Right kidney (tissue), 1 donor: ENCODE measurements around the gene SUSD1.

Experiments
- DNase-seq: peaks from one replicate; pipeline ENCODE4 v3.0.0-alpha.2; 2016

Gene SUSD1

DNA sequence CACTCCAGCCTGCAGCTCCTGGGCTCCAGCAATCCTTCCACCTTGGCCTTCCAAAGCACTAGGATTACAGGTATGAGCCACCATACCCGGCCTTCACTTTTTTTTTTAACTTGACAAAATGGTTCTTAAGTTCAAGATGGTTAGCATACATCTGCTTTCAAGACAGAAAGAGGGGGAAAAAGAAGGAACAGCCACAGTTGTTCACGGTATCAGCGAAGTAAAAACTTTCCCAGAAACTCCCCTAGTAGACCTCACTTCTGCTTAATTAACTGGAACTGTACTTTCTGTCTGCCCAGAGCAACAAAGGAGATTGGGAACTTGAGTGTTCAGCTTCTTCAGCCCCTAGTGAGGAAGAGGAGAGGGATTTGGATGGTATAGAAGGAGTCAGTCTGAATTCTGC lies 161.8 kb downstream of the SUSD1 start:
- DNase-seq: peak; percentile 40

DNA sequence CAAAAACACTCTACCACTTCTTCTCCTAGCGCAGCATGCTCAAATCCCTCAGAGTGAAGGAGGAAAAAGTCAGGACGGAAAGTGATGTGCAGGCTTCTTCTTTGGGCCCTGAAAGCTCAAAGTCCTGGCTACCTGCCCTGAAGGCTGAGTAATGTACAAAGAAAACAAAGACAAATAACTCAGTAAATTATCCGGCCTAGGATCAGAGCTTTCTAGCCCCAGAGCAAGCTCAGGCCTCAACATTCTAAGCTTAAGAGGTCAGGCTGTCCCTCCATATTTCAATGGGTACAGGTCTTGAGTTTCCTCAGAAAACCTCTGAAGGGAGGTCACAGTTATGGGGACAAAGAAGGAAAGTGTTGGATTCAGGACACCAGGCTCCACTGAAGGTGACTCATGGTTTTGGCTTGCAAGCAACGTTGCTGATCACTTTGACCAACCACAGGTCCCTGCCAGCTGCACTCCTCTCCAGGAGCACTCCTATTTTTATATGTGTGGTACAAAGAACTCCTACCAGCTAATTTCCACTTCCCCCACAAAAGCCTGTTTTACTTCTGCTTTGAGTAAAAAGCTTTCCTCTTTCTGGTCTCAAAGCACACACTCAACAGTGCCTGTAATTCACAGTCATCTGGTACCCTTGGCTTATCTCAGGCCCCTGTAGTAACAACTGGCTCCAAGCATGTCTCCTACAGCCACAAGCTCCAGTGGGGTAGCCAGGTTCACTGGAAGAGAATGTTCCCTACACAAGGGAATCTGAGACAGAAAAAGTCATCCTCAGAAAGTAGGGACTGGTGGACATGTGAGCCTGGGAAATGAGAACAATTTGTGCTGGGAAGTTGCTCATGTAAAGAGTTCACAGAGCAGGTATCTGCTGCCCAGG lies 162.8 kb downstream of the SUSD1 start:
- DNase-seq: no peak

DNA sequence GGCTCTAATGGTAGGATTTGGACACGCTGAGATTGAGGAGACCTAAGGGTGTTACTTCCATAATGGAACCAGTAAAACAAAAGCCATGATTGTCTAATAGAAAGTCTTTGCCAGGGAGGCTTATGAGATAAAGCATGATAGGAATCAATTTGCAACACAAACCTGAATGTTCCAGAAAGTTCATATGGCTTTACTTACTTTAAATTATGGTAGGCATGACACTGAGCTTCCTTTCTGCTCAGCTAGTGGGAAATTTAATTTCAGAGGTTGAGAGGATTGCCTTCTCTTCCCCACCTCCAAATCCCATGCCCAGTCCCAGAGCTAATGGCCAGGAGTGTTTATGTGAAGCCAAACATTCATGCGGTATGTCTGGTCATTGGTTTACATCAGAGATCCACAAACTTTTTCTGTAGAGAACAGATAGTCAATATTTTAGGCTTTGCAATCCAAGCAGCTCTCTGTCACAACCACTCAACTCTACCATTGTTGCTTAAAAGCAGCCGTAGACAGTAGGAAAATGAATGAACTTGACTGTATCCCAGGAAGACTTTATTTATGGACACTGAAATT lies 164.0 kb downstream of the SUSD1 start:
- no peak for DNase-seq

DNA sequence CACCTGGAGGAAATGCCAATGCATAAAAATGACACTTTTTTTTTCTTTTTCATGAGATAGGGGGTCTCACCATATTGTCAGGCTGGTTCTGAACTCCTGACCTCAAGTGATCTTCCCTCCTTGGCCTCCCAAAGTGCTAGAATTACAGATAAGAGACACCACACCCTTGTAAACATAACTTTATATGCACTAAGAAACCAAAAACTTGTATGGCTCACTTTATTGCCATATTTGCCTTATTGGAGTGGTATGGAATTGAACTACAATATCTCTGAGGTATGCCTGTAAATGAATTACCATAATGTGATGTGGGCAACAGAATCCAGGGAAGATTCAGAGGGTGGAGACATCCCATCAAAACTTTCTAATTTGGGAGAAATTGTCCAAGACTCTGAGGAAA lies 164.6 kb downstream of the SUSD1 start:
- no peak for DNase-seq

DNA sequence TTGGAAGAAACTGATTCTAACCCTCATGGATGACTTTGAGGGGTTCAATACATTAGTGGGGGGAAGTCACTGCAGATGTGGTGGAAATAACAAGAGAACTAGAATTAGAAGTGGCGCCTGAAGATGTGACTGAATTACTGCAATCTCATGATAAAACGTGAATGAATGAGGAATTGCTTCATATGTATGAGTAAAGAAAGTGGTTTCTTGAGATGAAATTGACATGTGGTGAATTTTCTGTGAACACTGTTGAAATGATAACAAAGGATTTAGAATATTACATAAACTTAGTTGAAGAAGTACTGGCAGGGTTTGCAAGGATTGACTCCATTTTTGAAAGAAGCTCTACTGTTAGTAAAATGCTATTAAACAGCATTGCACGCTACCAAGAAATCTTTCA lies 165.4 kb downstream of the SUSD1 start:
- no peak for DNase-seq

DNA sequence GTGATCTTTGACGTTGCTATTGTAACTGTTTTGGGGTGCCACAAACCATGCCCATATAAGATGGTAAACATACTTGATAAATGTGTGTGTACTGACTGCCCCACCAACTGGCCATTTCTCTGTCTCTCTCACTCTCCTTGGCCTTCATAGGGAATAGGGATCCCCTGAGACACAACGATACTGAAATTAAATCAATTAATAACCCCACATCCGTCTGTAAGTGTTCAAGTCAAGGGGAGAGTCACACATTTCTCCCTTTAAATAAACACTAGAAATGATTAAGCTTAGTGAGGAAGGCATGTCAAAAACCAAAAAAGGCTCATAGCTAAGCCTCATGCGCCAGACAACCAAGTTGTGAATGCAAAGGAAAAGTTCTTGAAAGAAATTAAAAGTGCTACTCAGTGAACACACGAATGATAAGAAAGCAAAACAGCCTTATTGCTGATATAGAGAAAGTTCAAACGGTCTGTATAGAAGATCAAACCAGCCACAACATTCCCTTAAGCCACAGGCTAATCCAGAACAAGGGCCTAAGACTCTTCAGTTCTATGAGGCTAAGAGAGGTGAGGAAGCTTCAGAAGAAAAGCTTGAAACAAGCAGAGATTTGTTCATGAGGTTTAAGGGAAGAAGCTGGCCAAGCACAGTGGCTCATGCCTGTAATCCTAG lies 167.4 kb downstream of the SUSD1 start:
- DNase-seq: no peak

DNA sequence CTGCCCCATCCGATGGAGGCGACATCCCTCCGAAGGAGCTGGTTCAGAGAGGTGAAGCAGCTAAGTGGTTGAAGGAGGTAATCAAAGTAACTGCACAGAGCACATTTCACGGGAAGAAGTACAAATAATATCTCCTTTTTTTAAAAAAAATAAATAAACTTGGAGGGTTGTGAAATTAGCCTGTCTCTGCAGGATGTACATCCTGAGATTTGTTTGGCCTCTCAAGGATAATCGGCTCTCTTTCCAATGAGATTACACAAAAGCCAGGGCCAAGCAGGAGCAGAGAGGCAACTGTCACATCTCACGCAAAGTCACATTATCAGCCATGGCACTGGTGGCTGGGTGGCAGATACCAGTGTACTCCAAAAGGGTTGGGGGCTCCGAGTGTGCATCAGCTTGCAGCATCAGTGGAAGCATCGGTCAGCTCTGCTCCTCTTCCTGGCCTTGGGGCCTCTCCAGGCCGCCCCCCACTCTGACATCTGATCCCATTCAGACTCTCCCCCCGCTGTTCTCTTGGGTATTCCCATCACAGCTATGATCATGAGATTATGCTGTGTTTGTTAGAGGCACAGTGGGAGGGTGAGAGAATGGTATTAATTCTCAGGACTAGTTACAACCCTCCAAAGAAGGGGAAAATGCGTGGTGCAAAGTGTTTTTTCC lies 168.6 kb downstream of the SUSD1 start:
- DNase-seq: no peak

DNA sequence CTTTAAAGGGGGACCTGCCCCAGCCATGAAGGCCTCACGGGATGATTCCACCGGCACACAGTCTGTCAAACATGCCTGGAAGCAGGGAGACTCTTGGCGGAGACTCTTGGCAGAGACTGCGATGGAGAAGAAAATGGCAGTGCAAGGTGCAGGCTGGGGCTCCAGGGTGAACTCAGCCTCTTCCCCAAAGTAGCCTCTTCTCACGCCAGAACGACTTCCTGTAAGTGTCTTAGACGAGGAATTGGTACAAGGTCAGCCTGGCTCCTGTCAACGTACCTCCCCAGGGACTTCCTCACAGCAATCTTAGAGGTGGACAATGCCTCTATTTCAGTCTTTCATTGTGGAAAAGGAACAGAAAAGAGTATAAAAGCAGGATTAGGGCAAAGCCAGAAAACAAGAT lies 169.2 kb downstream of the SUSD1 start:
- DNase-seq: no peak

DNA sequence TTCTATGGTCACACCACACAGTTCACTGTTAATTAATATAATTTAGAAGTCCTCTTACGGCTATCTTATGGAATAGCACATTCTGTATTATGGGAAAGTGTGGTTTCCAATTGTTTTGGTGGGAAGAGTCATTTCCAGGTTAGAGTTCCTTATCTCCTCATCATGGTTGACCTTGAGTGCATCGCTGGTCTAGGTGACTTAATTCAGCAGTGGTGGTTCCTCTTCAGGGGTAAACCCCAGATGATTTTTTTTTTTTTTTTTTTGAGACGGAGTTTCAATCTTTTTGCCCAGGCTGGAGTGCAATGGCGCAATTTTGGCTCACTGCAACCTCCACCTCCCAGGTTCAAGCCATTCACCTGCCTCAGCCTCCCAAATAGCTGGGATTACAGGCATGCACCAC lies 171.6 kb downstream of the SUSD1 start:
- no peak for DNase-seq

DNA sequence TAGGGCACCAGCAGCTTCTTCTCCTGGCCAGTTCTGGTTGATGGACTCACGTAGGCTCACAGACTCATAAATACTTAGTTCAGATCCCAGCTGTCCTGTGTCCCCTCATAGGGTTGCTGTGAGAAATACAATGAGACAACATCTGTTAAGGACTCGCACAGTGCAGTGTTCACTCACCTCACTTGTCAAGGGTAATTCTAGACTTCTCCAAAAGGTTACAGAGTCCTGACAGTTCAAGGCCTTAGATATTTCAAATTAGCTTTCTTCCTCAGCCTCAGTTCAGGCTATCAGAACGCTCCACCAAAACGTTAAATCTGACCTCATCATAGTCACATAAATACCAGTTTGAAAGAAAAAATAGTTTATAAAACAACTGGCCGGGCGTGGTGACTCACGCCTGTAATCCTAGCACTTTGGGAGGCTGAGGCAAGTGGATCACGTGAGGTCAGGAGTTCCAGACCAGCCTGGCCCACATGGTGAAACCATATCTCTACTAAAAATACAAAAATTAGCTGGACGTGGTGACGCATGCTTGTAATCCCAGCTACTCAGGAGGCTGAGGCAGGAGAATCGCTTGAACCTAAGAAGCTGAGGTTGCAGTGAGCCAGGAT lies 172.1 kb downstream of the SUSD1 start:
- no peak for DNase-seq

DNA sequence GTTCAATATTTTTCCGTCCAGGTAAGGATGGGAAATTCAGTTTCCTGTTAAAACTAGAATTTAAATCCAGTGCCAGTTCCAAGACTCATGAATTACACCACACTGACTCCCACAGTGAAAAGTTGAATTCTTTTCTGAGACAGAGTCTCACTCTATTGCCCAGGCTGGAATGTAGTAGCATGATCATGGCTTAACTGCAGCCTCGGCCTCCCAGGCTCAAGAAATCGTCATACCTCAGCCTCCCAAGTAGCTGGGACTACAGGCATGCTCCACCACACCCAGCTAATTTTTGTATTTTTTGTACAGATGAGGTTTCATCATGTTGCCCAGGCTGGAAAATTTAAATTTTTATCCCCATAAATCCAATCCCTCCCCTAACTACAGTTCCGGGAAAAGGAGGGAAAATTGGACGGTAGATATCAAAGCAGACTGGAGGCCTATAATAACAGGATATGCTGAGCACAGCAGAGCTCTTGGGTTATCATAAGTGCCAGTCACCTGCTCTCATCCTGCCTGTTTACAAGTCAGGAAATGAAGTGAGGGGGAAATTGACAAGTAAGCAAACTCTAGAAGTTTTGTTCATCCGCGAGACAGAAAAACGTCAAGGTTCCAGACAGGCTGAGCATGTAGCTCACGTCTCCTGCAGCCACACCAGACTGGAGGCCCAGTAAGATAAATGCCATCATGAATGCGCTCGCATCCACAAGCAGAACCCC lies 172.8 kb downstream of the SUSD1 start:
- DNase-seq: no peak

DNA sequence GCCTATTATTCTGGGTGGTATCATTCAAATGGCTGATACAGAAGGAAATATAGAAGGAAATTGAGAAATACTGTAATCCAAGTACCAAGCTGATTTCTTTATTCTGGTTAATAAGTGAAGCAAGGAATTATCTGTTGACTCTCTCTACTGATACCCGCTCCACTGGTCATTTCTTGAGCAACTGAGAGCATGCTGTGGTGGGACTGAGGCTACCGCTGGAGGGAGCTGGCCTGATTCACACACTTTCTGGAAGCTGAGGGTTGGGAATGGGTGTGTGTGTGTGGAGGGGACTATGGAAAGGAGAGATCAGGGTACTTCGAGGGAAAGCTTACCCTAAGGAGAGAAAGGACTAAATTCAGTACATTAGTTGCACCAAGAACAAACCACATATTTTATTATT lies 174.4 kb downstream of the SUSD1 start:
- DNase-seq: no peak

DNA sequence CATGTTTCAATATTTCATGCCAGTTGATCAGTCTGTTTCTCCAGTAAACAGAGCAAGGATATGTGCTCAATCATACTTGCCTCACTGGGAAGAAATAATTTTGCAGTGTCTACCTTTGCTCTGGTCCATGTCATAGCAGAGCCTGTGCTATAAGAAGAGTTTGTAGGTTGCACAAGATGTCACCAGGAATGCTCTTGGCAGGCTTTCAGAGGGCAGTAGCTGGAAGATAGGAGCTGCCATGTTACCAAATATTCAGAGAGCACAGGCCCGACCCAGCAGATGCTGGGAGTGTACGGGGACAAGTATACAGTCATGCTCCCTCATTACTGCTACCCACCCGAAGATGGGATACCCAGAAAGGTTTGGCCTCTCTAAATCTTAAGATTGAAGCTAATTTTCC lies 175.8 kb downstream of the SUSD1 start:
- no peak for DNase-seq

DNA sequence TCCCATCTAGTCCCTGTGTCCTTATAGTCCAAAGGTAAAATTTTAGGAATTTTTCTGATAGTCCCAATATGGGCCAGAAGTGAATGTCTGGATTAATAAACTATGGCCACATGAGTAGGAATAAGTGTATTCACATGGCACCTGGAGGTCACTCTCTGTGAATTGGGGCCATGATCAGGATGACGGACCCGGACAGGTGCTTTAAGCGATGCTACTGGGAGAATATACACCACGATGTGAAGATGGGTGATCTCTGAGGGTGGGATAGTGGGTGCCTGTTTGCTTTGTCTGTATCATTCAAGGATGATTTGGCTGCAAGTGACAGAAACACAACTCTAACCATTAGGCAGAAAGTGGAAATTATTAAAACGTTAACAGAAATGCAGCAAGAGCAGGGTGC lies 177.3 kb downstream of the SUSD1 start:
- no peak for DNase-seq

DNA sequence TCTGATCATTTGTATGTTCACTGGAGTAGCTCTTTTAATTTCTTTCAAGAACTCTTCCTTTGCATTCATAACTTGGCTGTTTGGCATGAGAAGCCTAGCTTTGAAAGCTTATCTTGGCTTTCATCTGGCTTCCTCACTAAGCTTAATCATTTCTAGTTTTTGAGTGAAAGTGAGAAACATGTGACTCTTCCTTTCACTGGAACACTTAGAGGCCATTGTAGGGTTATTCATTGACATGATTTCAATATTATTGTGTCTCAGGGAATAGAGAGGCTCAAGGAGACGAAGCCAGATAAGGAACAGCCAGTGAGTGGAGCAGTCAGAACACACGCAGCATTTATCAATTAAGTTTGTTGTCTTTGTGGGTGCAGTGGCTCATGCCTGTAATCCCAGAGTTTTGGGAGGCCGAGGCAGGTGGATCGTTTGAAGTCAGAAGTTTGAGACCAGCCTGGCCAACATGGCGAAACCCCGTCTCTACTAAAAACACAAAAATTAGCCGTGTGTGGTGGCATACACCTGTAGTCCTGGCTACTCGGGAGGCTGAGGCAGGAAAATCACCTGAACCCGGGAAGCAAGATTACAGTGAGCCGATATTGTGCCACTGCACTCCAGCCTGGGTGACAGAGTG lies 180.2 kb downstream of the SUSD1 start:
- DNase-seq: no peak

DNA sequence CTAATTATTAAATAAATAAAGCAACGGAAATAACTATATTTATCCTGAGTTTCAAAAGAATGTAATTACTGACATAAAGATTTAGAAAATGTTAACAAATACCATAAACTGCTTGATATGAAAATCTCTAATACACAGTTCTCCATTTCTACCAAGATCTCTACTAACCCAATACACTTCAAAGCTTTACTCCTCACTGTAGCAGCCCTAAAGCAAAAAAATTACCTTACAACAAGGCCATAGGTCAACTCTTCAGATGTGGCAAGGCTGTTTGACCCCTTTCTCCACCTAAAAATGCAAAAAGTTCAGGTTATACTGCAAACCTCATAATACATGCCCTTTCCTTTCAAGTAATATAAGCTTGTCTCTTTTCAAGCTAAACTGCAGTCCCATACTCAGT lies 181.8 kb downstream of the SUSD1 start:
- no peak for DNase-seq

DNA sequence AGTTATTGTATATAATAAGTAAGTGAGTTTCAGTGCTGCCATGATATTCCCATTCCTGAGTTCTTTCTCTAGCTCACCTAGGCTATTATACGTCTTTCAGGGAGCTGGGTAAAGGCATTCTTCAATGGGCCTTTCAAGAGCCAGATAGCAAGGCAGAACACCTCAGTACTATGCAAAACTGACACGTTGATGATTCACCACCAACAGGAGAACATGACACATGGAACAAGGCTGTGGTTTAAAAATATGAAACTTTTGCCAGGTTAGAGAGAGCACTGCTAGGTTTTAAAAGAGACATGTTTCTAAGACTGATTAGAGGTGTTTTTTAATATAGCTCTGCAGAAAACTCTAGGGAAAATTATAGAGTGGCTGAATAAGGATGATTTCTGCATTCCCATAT lies 182.6 kb downstream of the SUSD1 start:
- no peak for DNase-seq

DNA sequence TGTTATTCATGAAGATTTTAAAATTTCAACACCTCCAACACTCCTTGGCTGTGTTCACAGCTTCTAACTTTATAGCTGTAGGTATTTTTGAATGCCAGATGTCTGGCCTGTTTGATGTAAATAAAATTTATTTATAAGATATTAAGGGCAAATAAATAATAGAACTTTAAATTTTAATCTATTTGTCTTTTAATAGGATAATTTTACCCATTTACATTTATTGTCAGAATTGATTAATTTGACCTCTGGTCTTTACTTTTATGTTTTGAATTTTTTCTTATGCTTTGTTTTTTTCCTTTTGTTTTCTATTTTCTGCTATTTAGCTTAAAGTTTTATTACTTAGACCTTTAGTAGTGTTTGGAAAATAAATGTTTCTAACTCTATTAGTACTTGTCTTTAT lies 183.9 kb downstream of the SUSD1 start:
- DNase-seq: no peak
